MM.1S (cell line): Measurements from ENCODE around the gene NEXN.

Source experiments
- DNase-seq: peaks from one replicate; pipeline ENCODE4 v3.0.0-alpha.2; 2015
- H2AFZ ChIP-seq: fragments of 300-600 bp; sonication (generic); 2 replicates; pipeline ENCODE4 v1.6.0; 2016; ENCODE audit warnings: antibody characterized with exemption, low read length
- H3F3A ChIP-seq: fragments of 300-600 bp; sonication (generic); 2 replicates; pipeline ENCODE4 v1.6.1; 2016; ENCODE audit warnings: mild to moderate bottlenecking, antibody characterized with exemption, low read length, moderate library complexity, mixed read lengths; ENCODE audit not compliant: insufficient read depth
- H3K27ac ChIP-seq: fragments of 300-600 bp; sonication (generic); 2 replicates; pipeline ENCODE4 v1.5.1; 2016; ENCODE audit warnings: mild to moderate bottlenecking, low read length
- H3K27me3 ChIP-seq: fragments of 300-600 bp; sonication (generic); replicated peaks from 2 replicates; pipeline ENCODE4 v1.6.0; 2016; ENCODE audit warnings: low read length; ENCODE audit not compliant: insufficient read depth
- H3K36me3 ChIP-seq: fragments of 300-600 bp; sonication (generic); replicated peaks from 2 replicates; pipeline ENCODE4 v1.6.1; 2016; ENCODE audit warnings: mild to moderate bottlenecking, low read length, mixed read lengths; ENCODE audit not compliant: insufficient read depth
- H3K4me1 ChIP-seq: fragments of 300-600 bp; sonication (generic); 2 replicates; pipeline ENCODE4 v1.6.1; 2016; ENCODE audit warnings: low read length, mixed read lengths
- H3K4me2 ChIP-seq: fragments of 300-600 bp; sonication (generic); 2 replicates; pipeline ENCODE4 v1.6.0; 2016; ENCODE audit warnings: low read depth, low read length
- H3K4me3 ChIP-seq: fragments of 300-600 bp; sonication (generic); 2 replicates; pipeline ENCODE4 v1.5.1; 2016; ENCODE audit warnings: low read length, mixed read lengths
- H3K79me2 ChIP-seq: fragments of 300-600 bp; sonication (generic); 2 replicates; pipeline ENCODE4 v1.6.1; 2016; ENCODE audit warnings: mixed run types, low read length, mixed read lengths
- H3K9ac ChIP-seq: fragments of 300-600 bp; sonication (generic); 2 replicates; pipeline ENCODE4 v1.6.1; 2016; ENCODE audit warnings: low read length, mixed read lengths
- H3K9me2 ChIP-seq: fragments of 300-600 bp; sonication (generic); replicated peaks from 2 replicates; pipeline ENCODE4 v1.6.1; 2016; ENCODE audit warnings: mild to moderate bottlenecking, low read length, mixed read lengths; ENCODE audit not compliant: insufficient read depth
- H3K9me3 ChIP-seq: fragments of 300-600 bp; sonication (generic); replicated peaks from 2 replicates; pipeline ENCODE4 v1.6.1; 2016; ENCODE audit warnings: mild to moderate bottlenecking, low read length, mixed read lengths; ENCODE audit not compliant: insufficient read depth
- H4K20me1 ChIP-seq: fragments of 300-600 bp; sonication (generic); 2 replicates; pipeline ENCODE4 v1.6.1; 2016; ENCODE audit warnings: mild to moderate bottlenecking, low read length, moderate library complexity, mixed read lengths; ENCODE audit not compliant: insufficient read depth
- CTCF ChIP-seq: fragments of 300-600 bp; sonication (generic); IDR thresholded peaks from 2 replicates; pipeline ENCODE4 v1.5.1; 2016; ENCODE audit warnings: antibody characterized with exemption, low read length, mixed read lengths
- EZH2 ChIP-seq: fragments of 300-600 bp; sonication (generic); optimal IDR thresholded peaks from 2 replicates; pipeline ENCODE3; 2017; ENCODE audit warnings: low read depth, mild to moderate bottlenecking, antibody characterized with exemption, low read length, mixed read lengths
- EZH2phosphoT487 ChIP-seq: fragments of 300-600 bp; sonication (generic); IDR thresholded peaks from 2 replicates; pipeline ENCODE4 v1.6.1; 2018; ENCODE audit warnings: antibody characterized with exemption, low read length

NEXN gene

GRCh38 chr1:77857552-77857951 lies 30.9 kb upstream of the NEXN start:
- H3K27ac ChIP-seq: no peak overlapping the region
- no peak overlapping the region for H3K4me3 ChIP-seq
- H3K27me3 ChIP-seq: no peaks in the 10 kb centered on the region
- H4K20me1 ChIP-seq: no peaks in the 10 kb centered on the region
- no peaks in the 10 kb centered on the region for H3K9me3 ChIP-seq
- no peak overlapping the region for H3K4me2 ChIP-seq
- TF ChIP-seq EZH2 (no peak), CTCF (no peak), EZH2phosphoT487 (no peak)
- no peaks in the 10 kb centered on the region; the same call in 1 of the 2 replicates for H3K79me2 ChIP-seq
- no peaks in the 10 kb centered on the region for H3K36me3 ChIP-seq
- H3F3A ChIP-seq: no peaks in the 10 kb centered on the region
- no peaks in the 10 kb centered on the region for H3K9me2 ChIP-seq
- H3K4me1 ChIP-seq: no peaks in the 10 kb centered on the region
- DNase-seq: no peak
- H3K9ac ChIP-seq: no peak overlapping the region
- no peak overlapping the region for H2AFZ ChIP-seq

GRCh38 chr1:77858725-77859124 lies 29.7 kb upstream of the NEXN start:
- Histone ChIP-seq H2AFZ (no peak overlapping the region), H3K79me2 (no peaks in the 10 kb centered on the region; the same call in 1 of the 2 replicates), H3K27ac (no peak overlapping the region)

GRCh38 chr1:77859248-77859647 lies 29.2 kb upstream of the NEXN start:
- TF ChIP-seq CTCF (no peak), EZH2phosphoT487 (no peak), EZH2 (no peak)
- no peaks in the 10 kb centered on the region for H3K36me3 ChIP-seq
- no peak for DNase-seq
- H3K79me2 ChIP-seq: no peaks in the 10 kb centered on the region; the same call in 1 of the 2 replicates
- H3K27ac ChIP-seq: no peak overlapping the region
- H3K9me2 ChIP-seq: no peaks in the 10 kb centered on the region
- H3K27me3 ChIP-seq: no peaks in the 10 kb centered on the region
- no peak overlapping the region for H3K4me2 ChIP-seq
- no peak overlapping the region for H3K9ac ChIP-seq
- no peak overlapping the region for H2AFZ ChIP-seq
- H3K4me3 ChIP-seq: no peak overlapping the region
- H4K20me1 ChIP-seq: no peaks in the 10 kb centered on the region
- no peaks in the 10 kb centered on the region for H3K9me3 ChIP-seq
- H3K4me1 ChIP-seq: no peaks in the 10 kb centered on the region
- no peaks in the 10 kb centered on the region for H3F3A ChIP-seq

More at GRCh38 chr1:77858725-77859124, 29.7 kb upstream of the NEXN start:
- H3K4me3 ChIP-seq: no peak overlapping the region
- H3K27me3 ChIP-seq: no peaks in the 10 kb centered on the region
- H3K4me2 ChIP-seq: no peak overlapping the region
- no peaks in the 10 kb centered on the region for H4K20me1 ChIP-seq
- no peak for TF ChIP-seq EZH2
- TF ChIP-seq EZH2phosphoT487: no peak
- TF ChIP-seq CTCF: no peak
- no peaks in the 10 kb centered on the region for H3K36me3 ChIP-seq
- H3K9ac ChIP-seq: no peak overlapping the region
- H3F3A ChIP-seq: no peaks in the 10 kb centered on the region
- no peaks in the 10 kb centered on the region for H3K4me1 ChIP-seq
- no peak for DNase-seq
- H3K9me3 ChIP-seq: no peaks in the 10 kb centered on the region
- H3K9me2 ChIP-seq: no peaks in the 10 kb centered on the region
